IMR-90 (cell line): Measurements from ENCODE around the gene NPC1. TPM values are rescaled to one million over a fixed set of nuclear protein-coding genes. Genes with fewer than 3 reads are reported as not detected.

Experiments
- ATAC-seq: fragments of 200-7000 bp; cut with Tn5 transposase; 2 replicates; pipeline ENCODE4 v1.9.1; 2020; ENCODE audit warnings: low read depth, mild to moderate bottlenecking, moderate library complexity
- BruUV-seq: library from RNA; stranded (reverse); fragments of 400-500 nt; replicated peaks from 2 replicates; lab custom pipeline; 2021; lab: Mats Ljungman, UMichigan
- CTCF ChIA-PET: fragments of 300-600 bp; formaldehyde crosslinking; extraction: SDS; loops from one replicate; lab custom pipeline; 2021; ENCODE audit warnings: antibody characterized with exemption; lab: Yijun Ruan, JAX
- POLR2A ChIA-PET: fragments of 300-600 bp; sonication (Branson Sonifier 250); formaldehyde crosslinking; loops from one replicate; lab custom pipeline; 2022; ENCODE audit warnings: antibody characterized with exemption; ENCODE audit not compliant: unreplicated experiment; lab: Charles Lee
- DNase-seq: peaks from one replicate; pipeline ENCODE4 v3.0.0; 2013
- H2AFZ ChIP-seq: replicated peaks from 2 replicates; pipeline ENCODE3; 2013; ENCODE audit warnings: low read length, mild to moderate bottlenecking; ENCODE audit not compliant: poor library complexity
- H2AK5ac ChIP-seq: 2 replicates; pipeline ENCODE4 v1.6.1; 2013; ENCODE audit warnings: low read depth, low read length, inconsistent platforms
- H2AK9ac ChIP-seq: replicated peaks from 2 replicates; pipeline ENCODE3; 2013; ENCODE audit warnings: mild to moderate bottlenecking, low read depth, low read length, moderate library complexity; ENCODE audit not compliant: poor library complexity
- H2BK120ac ChIP-seq: 2 replicates; pipeline ENCODE4 v1.6.1; 2013; ENCODE audit warnings: low read depth, low read length, inconsistent platforms
- H2BK15ac ChIP-seq: 3 replicates; pipeline ENCODE4 v1.6.1; 2013; ENCODE audit warnings: low read depth, low read length, inconsistent platforms
- H2BK20ac ChIP-seq: 2 replicates; pipeline ENCODE4 v1.6.1; 2013; ENCODE audit warnings: low read depth, mild to moderate bottlenecking, inconsistent platforms, low read length, moderate library complexity
- H2BK5ac ChIP-seq: 2 replicates; pipeline ENCODE4 v1.6.1; 2013; ENCODE audit warnings: mild to moderate bottlenecking, low read depth, low read length, inconsistent platforms; ENCODE audit not compliant: poor library complexity, severe bottlenecking
- H3K14ac ChIP-seq: replicated peaks from 2 replicates; pipeline ENCODE4 v1.6.1; 2013; ENCODE audit warnings: low read depth, low read length, inconsistent platforms
- H3K18ac ChIP-seq: 2 replicates; pipeline ENCODE4 v1.6.1; 2013; ENCODE audit warnings: low read depth, low read length, control low read depth
- H3K23ac ChIP-seq: 2 replicates; pipeline ENCODE4 v1.6.1; 2013; ENCODE audit warnings: low read depth, low read length, inconsistent platforms
- H3K27ac ChIP-seq: 2 replicates; pipeline ENCODE4 v1.5.1; 2013; ENCODE audit warnings: mild to moderate bottlenecking, control low read depth, low read length; ENCODE audit not compliant: insufficient read depth
- H3K27me3 ChIP-seq: 2 replicates; pipeline ENCODE4 v1.6.1; 2013; ENCODE audit warnings: low read length; ENCODE audit not compliant: control insufficient read depth, insufficient read depth
- H3K36me3 ChIP-seq: 2 replicates; pipeline ENCODE4 v1.6.1; 2013; ENCODE audit warnings: low read length, mixed read lengths; ENCODE audit not compliant: control insufficient read depth, insufficient read depth
- H3K4ac ChIP-seq: 2 replicates; pipeline ENCODE4 v1.6.1; 2013; ENCODE audit warnings: low read depth, low read length, inconsistent platforms
- H3K4me1 ChIP-seq: 2 replicates; pipeline ENCODE4 v1.6.1; 2013; ENCODE audit warnings: low read length, mixed read lengths; ENCODE audit not compliant: control insufficient read depth, insufficient read depth
- H3K4me2 ChIP-seq: 2 replicates; pipeline ENCODE4 v1.6.1; 2013; ENCODE audit warnings: low read depth, mild to moderate bottlenecking, control low read depth, low read length, moderate library complexity
- H3K4me3 ChIP-seq: 2 replicates; pipeline ENCODE4 v1.5.1; 2013; ENCODE audit warnings: low read depth, mild to moderate bottlenecking, control low read depth, low read length, moderate library complexity; ENCODE audit not compliant: insufficient read depth
- H3K56ac ChIP-seq: 2 replicates; pipeline ENCODE4 v1.6.1; 2013; ENCODE audit warnings: low read length, inconsistent platforms; ENCODE audit not compliant: insufficient read depth; ENCODE audit errors: extremely low read depth
- H3K79me1 ChIP-seq, 2 experiments: 2 replicates each; pipeline ENCODE4 v1.6.1; 2013; ENCODE audit warnings: low read length in 2 of 2, inconsistent platforms in 1 of 2, low read depth in 1 of 2
- H3K9ac ChIP-seq: 2 replicates; pipeline ENCODE4 v1.6.1; 2013; ENCODE audit warnings: low read depth, low read length, control low read depth
- H3K9me1 ChIP-seq: 2 replicates; pipeline ENCODE4 v1.6.1; 2013; ENCODE audit warnings: low read length, inconsistent platforms; ENCODE audit not compliant: insufficient read depth
- H3K9me3 ChIP-seq: 2 replicates; pipeline ENCODE4 v1.6.1; 2013; ENCODE audit warnings: low read length; ENCODE audit not compliant: control insufficient read depth, insufficient read depth
- H4K20me1 ChIP-seq: 2 replicates; pipeline ENCODE4 v1.6.1; 2013; ENCODE audit warnings: low read length, inconsistent platforms; ENCODE audit not compliant: insufficient read depth
- H4K5ac ChIP-seq: 2 replicates; pipeline ENCODE4 v1.6.1; 2013; ENCODE audit warnings: mild to moderate bottlenecking, low read depth, low read length, control low read depth
- H4K8ac ChIP-seq, 2 experiments: 2 replicates each; pipeline ENCODE4 v1.6.1; 2013; ENCODE audit warnings: low read depth in 2 of 2, low read length in 2 of 2, control low read depth in 1 of 2, inconsistent platforms in 1 of 2
- H4K91ac ChIP-seq: 2 replicates; pipeline ENCODE4 v1.6.1; 2013; ENCODE audit warnings: low read depth, low read length, inconsistent platforms; ENCODE audit not compliant: insufficient read depth
- BHLHE40 ChIP-seq: fragments of 150-350 bp; IDR thresholded peaks from 2 replicates; pipeline ENCODE4 v1.6.1; 2016; ENCODE audit warnings: mild to moderate bottlenecking, low read depth, low read length
- CHD1 ChIP-seq: IDR thresholded peaks from 2 replicates; pipeline ENCODE4 v1.6.1; 2012; ENCODE audit warnings: low read depth, low read length, improper control_type of control experiment
- FOS ChIP-seq: fragments of 150-350 bp; IDR thresholded peaks from 2 replicates; pipeline ENCODE4 v1.6.1; 2016; ENCODE audit warnings: low read depth, low read length
- MAZ ChIP-seq: IDR thresholded peaks from 2 replicates; pipeline ENCODE4 v1.6.1; 2012; ENCODE audit warnings: low read depth, mild to moderate bottlenecking, low read length, improper control_type of control experiment, moderate library complexity, borderline replicate concordance
- WGBS, 2 experiments: methylation state at CpG; one replicate each; pipeline versions ENCODE4 v1.1.5 to v1.1.7; 2013; ENCODE audit warnings: missing lambda C conversion rate in 2 of 2; ENCODE audit not compliant: insufficient read length in 1 of 2; ENCODE audit errors: extremely low coverage in 2 of 2; 5-methylcytosine and 5-hydroxymethylcytosine counted together
- dilution Hi-C: fragments of 300-500 bp; cut with HindIII; formaldehyde crosslinking; loops from one replicate; pipeline ENCODE4 v1.14.3; 2018; ENCODE audit warnings: low sequenced_read_pairs; ENCODE audit not compliant: unreplicated experiment
- in situ Hi-C: fragments of 300-500 bp; cut with MboI; formaldehyde crosslinking; loops from 3 replicates; pipeline ENCODE4 v1.14.3; 2019; ENCODE audit warnings: low sequenced_read_pairs, inconsistent platforms, mixed read lengths
- intact Hi-C: fragments of 100-400 bp; cut with micrococcal nuclease; formaldehyde crosslinking; loops from 2 replicates; pipeline ENCODE4 v1.10.0; 2022
- polyA plus RNA-seq, 3 experiments: library from polyadenylated mRNA; depleted of rRNA; stranded (reverse); fragments of >200 nt; gene quantifications; 2 replicates each; pipeline ENCODE4 v1.2.3, GENCODE V29; 2012; ENCODE audit warnings: low replicate concordance in 1 of 3
- total RNA-seq: library from RNA; depleted of rRNA; stranded (reverse); fragments of >200 nt; gene quantifications from 2 replicates; pipeline ENCODE4 v1.2.3, GENCODE V29; 2012
- TF ChIP-seq, protein P1 (sequence below): conservative IDR thresholded peaks from 2 replicates; pipeline ENCODE4 v1.5.1; 2012; ENCODE audit warnings: mild to moderate bottlenecking, low read depth, low read length, improper control_type of control experiment

NPC1 gene
- total and polyA plus RNA-seq, 2 of the 4 experiments (the other 2 are of a cell fraction) = 7.5 to 7.9 TPM

DNA sequence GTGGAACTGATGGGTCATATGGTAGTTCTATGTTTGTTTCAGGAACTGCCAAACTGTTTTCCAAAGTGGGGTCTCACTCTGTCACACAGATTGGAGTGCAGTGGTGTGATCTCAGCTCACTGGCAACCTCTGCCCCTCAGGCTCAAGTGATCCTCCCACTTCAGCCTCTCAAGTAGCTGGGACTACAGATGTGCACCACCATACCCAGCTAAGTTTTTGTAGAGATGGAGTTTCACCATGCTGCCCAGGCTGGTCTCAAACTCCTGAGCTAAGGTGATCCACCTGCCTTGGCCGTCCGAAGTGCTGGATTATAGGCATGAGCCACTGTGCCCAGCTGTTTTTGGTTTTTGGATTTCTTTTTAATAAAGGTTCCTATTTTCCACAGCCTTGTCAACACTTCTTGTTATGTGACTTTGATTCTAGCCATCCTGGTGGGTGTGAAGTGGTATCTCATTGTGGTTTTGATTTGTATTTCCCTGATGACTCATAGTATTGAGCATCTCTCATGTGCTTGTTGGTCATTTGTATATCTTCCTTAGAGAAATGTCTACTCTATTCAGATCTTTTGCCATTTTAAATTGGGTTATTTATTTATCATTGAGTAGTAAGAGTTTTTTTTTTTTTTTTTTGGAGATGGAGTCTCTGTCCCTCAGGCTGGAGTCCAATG is 22.8 kb downstream of the NPC1 start:
- H2AFZ ChIP-seq = no peak overlapping the region
- in situ Hi-C loops = no loop called here
- H4K91ac ChIP-seq = no peak overlapping the region
- BruUV-seq = no TSS peak
- no peak overlapping the region for H3K9ac ChIP-seq
- H2BK5ac ChIP-seq = no peak overlapping the region
- no peak overlapping the region for H3K56ac ChIP-seq
- no peak overlapping the region for H3K18ac ChIP-seq
- H4K8ac ChIP-seq = no peak overlapping the region
- no peak overlapping the region for H2BK15ac ChIP-seq
- peak; percentile 73 for DNase-seq
- H3K79me1 ChIP-seq = 0 out of 4 replicates have a peak, but pooled peaks cover 0 to 14% of the 10 kb centered on the region in 2 experiments
- H3K36me3 ChIP-seq = peaks cover 30% of the 10 kb centered on the region
- TF ChIP-seq FOS (peak; percentile 75), MAZ (no peak), BHLHE40 (peak; percentile 61; the same call in 1 of the 2 replicates), CHD1 (no peak)
- TF ChIP-seq, protein P1, sequence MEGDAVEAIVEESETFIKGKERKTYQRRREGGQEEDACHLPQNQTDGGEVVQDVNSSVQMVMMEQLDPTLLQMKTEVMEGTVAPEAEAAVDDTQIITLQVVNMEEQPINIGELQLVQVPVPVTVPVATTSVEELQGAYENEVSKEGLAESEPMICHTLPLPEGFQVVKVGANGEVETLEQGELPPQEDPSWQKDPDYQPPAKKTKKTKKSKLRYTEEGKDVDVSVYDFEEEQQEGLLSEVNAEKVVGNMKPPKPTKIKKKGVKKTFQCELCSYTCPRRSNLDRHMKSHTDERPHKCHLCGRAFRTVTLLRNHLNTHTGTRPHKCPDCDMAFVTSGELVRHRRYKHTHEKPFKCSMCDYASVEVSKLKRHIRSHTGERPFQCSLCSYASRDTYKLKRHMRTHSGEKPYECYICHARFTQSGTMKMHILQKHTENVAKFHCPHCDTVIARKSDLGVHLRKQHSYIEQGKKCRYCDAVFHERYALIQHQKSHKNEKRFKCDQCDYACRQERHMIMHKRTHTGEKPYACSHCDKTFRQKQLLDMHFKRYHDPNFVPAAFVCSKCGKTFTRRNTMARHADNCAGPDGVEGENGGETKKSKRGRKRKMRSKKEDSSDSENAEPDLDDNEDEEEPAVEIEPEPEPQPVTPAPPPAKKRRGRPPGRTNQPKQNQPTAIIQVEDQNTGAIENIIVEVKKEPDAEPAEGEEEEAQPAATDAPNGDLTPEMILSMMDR = no peak
- H3K23ac ChIP-seq = no peak overlapping the region
- no CpG with 5 or more reads among the region's 2 CpGs for WGBS, 2 experiments
- H2BK20ac ChIP-seq = no peak overlapping the region
- H3K4me2 ChIP-seq = no peak overlapping the region
- POLR2A ChIA-PET = no interaction called here
- no peak overlapping the region for H3K14ac ChIP-seq
- CTCF ChIA-PET = interaction anchor here (0.8 kb wide), 1 partner anchor 12 kb away, joined by 3 read pairs; no protein-coding TSS in a partner anchor
- no peak overlapping the region for H3K4me3 ChIP-seq
- no peak overlapping the region for H2BK120ac ChIP-seq
- no peaks in the 10 kb centered on the region for H3K9me1 ChIP-seq
- no peak overlapping the region for H2AK9ac ChIP-seq
- intact Hi-C loops = no loop called here
- H2AK5ac ChIP-seq = no peak overlapping the region
- dilution Hi-C loops = no loop called here
- H4K20me1 ChIP-seq = peaks cover 17% of the 10 kb centered on the region; the same call in 1 of the 2 replicates
- no peak overlapping the region for H3K4ac ChIP-seq
- ATAC-seq = peak; percentile 66; the same call in 1 of the 2 replicates
- H3K27ac ChIP-seq = no peak overlapping the region
- H4K5ac ChIP-seq = no peak overlapping the region
- H3K27me3 ChIP-seq = no peaks in the 10 kb centered on the region
- H3K4me1 ChIP-seq = no peaks in the 10 kb centered on the region
- no peaks in the 10 kb centered on the region for H3K9me3 ChIP-seq
